BJ (cell line): ENCODE measurements around the gene TMF1. TPM values are rescaled to one million over a fixed set of nuclear protein-coding genes. Genes with fewer than 3 reads are reported as not detected.
A peak's percentile ranks its signal among the peaks of the same experiment; 100 is the strongest.

Source experiments
- CTCF ChIA-PET: fragments of 350-600 bp; formaldehyde crosslinking; extraction: SDS; loops from one replicate; lab custom pipeline; 2021; ENCODE audit warnings: antibody characterized with exemption, inconsistent platforms; lab: Yijun Ruan, JAX
- POLR2A ChIA-PET: fragments of 300-600 bp; sonication (Branson Sonifier 250); formaldehyde crosslinking; extraction: SDS; loops from one replicate; lab custom pipeline; 2021; ENCODE audit warnings: antibody characterized with exemption; lab: Charles Lee
- DNase-seq: peaks from one replicate; pipeline ENCODE4 v3.0.0-alpha.2; 2011; ENCODE audit warnings: low read depth
- H3K27me3 ChIP-seq: 2 replicates; pipeline ENCODE4 v1.6.0; 2011; ENCODE audit warnings: low read length; ENCODE audit not compliant: control insufficient read depth, insufficient read depth
- H3K36me3 ChIP-seq: 2 replicates; pipeline ENCODE4 v1.5.1; 2011; ENCODE audit warnings: low read length; ENCODE audit not compliant: control insufficient read depth, insufficient read depth
- H3K4me3 ChIP-seq: 2 replicates; pipeline ENCODE4 v1.5.1; 2011; ENCODE audit warnings: low read depth, mild to moderate bottlenecking, control low read depth, low read length
- CTCF ChIP-seq: IDR thresholded peaks from 2 replicates; pipeline ENCODE4 v1.5.1; 2011; ENCODE audit warnings: low read depth, mild to moderate bottlenecking, control low read depth, inconsistent platforms, low read length, moderate library complexity; ENCODE audit not compliant: insufficient read depth
- polyA plus RNA-seq: library from polyadenylated mRNA; depleted of rRNA; stranded (reverse); fragments of >200 nt; gene quantifications from 2 replicates; pipeline ENCODE4 v1.2.3, GENCODE V29; 2011; rRNA removed
- small RNA-seq: library from RNA; depleted of rRNA; stranded (forward); fragments of <200 nt; gene quantifications from one replicate; pipeline ENCODE3, GENCODE V24; 2012; ENCODE audit warnings: low replicate concordance, low read depth; ENCODE audit not compliant: insufficient read length

TMF1 gene
- polyA plus RNA-seq, 1 experiment, result 7.7 TPM

GRCh38 chr3:68977486-68978167, 74.5 kb downstream of the TMF1 start:
- Histone ChIP-seq H3K36me3 (peaks cover 11% of the 10 kb centered on the region), H3K4me3 (no peak overlapping the region), H3K27me3 (no peaks in the 10 kb centered on the region)
- POLR2A ChIA-PET, result no interaction called here
- TF ChIP-seq CTCF, result no peak
- DNase-seq, result no peak
- CTCF ChIA-PET, result interaction anchor here (0.7 kb wide), 1 partner anchor 67 kb away, joined by 3 read pairs; no protein-coding TSS in a partner anchor

- Histone ChIP-seq H3K36me3 (peaks cover 6% of the 10 kb centered on the region), H3K27me3 (peaks cover 4% of the 10 kb centered on the region; the same call in 1 of the 2 replicates), H3K4me3 (no peak overlapping the region)
- DNase-seq, result no peak
- no peak for TF ChIP-seq CTCF
- ChIA-PET POLR2A (no interaction called here), CTCF (no interaction called here)
Measured at GRCh38 chr3:68974711-68975110, 77.4 kb downstream of the TMF1 start.

- DNase-seq, result no peak
- TF ChIP-seq CTCF, result no peak
- Histone ChIP-seq H3K36me3 (peaks cover 1% of the 10 kb centered on the region; the same call in 1 of the 2 replicates), H3K27me3 (peaks cover 7% of the 10 kb centered on the region; the same call in 1 of the 2 replicates), H3K4me3 (no peak overlapping the region)
- POLR2A ChIA-PET, result no interaction called here
- CTCF ChIA-PET, result interaction anchor here (1.1 to 1.4 kb wide), 3 partner anchors 17 to 1860 kb away, joined by 3 read pairs; no protein-coding TSS in a partner anchor
Measured at GRCh38 chr3:68973639-68974038, 78.5 kb downstream of the TMF1 start.

- ChIA-PET POLR2A (no interaction called here), CTCF (interaction anchor here (0.9 to 1.4 kb wide), 7 partner anchors 9 to 1859 kb away, joined by 3 to 5 read pairs (median 3); no protein-coding TSS in a partner anchor)
- no peak for DNase-seq
Measured at GRCh38 chr3:68972358-68972979, 79.7 kb downstream of the TMF1 start.

More at GRCh38 chr3:68972358-68972979, 79.7 kb downstream of the TMF1 start:
- H3K36me3 ChIP-seq, result peaks cover 1% of the 10 kb centered on the region; the same call in 1 of the 2 replicates
- no peak overlapping the region for H3K4me3 ChIP-seq
- TF ChIP-seq CTCF, result peak; percentile 83
- peaks cover 7% of the 10 kb centered on the region; the same call in 1 of the 2 replicates for H3K27me3 ChIP-seq

Small RNAs within 50 kb of the gene (small RNA-seq; reads per million reads assigned to genes)
- 2.7 reads per million, percentile 32 among the genes with 10 or more reads in this experiment for gene MIR3136

Other genes starting within 250 kb of the TMF1 start
- not detected in 2 replicates for gene TAFA4, start 119.8 kb downstream of the TMF1 start, polyA plus RNA-seq
- 18.9 and 31.2 TPM in 2 replicates for gene EOGT, start 38.6 kb downstream of the TMF1 start, polyA plus RNA-seq
- 36.6 and 71.8 TPM in 2 replicates for gene UBA3, start 28.0 kb upstream of the TMF1 start, polyA plus RNA-seq
- gene ARL6IP5, start 32.6 kb upstream of the TMF1 start, polyA plus RNA-seq, result 129 TPM in 2 replicates
- not detected in 2 replicates for gene LMOD3, start 70.3 kb upstream of the TMF1 start, polyA plus RNA-seq